ENCODE measurements around the gene CDK5RAP2. TPM values are rescaled to one million over a fixed set of nuclear protein-coding genes. Genes with fewer than 3 reads are reported as not detected.

The CDK5RAP2 gene
- total RNA-seq, 1 donor from 2014 or later, result 33.6 TPM

GRCh38 chr9:120423812-120424211, 156.2 kb downstream of the CDK5RAP2 start:
- peaks cover 10 to 52% of the 10 kb centered on the region in 2 donors for H3K36me3 ChIP-seq
- no peaks in the 10 kb centered on the region for H3K9me3 ChIP-seq
- TF ChIP-seq, protein P1, sequence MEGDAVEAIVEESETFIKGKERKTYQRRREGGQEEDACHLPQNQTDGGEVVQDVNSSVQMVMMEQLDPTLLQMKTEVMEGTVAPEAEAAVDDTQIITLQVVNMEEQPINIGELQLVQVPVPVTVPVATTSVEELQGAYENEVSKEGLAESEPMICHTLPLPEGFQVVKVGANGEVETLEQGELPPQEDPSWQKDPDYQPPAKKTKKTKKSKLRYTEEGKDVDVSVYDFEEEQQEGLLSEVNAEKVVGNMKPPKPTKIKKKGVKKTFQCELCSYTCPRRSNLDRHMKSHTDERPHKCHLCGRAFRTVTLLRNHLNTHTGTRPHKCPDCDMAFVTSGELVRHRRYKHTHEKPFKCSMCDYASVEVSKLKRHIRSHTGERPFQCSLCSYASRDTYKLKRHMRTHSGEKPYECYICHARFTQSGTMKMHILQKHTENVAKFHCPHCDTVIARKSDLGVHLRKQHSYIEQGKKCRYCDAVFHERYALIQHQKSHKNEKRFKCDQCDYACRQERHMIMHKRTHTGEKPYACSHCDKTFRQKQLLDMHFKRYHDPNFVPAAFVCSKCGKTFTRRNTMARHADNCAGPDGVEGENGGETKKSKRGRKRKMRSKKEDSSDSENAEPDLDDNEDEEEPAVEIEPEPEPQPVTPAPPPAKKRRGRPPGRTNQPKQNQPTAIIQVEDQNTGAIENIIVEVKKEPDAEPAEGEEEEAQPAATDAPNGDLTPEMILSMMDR (IDR thresholded peaks at IDR 0.05), result no peak
- H3K27ac ChIP-seq, result no peak overlapping the region
- intact Hi-C loops (cut with DNase I), result no loop called here
- H3K27me3 ChIP-seq, result no peaks in the 10 kb centered on the region
- DNase-seq (ENCODE audit: low spot score in 2 of 2), result no peak
- no peak overlapping the region for H3K4me3 ChIP-seq
- H3K4me1 ChIP-seq, result no peaks in the 10 kb centered on the region

DNA sequence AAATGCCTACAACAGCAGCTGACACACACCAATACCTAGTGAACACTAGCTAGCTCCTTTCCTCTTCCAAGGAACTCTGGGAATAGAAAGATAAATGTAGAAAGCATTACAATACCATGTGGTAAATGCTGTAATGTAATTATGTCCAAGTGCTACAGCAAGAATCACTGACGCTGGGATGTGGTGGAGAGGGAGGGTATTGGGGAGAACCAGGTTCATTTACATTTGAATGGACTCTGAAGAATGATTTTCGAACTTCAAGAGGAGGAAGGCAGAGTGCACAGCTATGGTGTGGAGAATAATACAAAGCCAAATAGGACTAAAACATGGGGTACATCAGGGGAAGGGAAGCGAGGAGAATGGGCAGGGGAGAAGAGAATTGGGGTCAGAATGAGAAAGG, 158.0 kb downstream of the CDK5RAP2 start:
- Histone ChIP-seq H3K27ac (no peak overlapping the region), H3K9me3 (no peaks in the 10 kb centered on the region), H3K36me3 (peaks cover 14 to 65% of the 10 kb centered on the region in 2 donors), H3K4me3 (no peak overlapping the region), H3K27me3 (no peaks in the 10 kb centered on the region), H3K4me1 (no peaks in the 10 kb centered on the region)
- TF ChIP-seq, protein P1 (IDR thresholded peaks at IDR 0.05), result no peak
- DNase-seq (ENCODE audit: low spot score in 2 of 2), result no peak
- intact Hi-C loops (cut with DNase I), result no loop called here

DNA sequence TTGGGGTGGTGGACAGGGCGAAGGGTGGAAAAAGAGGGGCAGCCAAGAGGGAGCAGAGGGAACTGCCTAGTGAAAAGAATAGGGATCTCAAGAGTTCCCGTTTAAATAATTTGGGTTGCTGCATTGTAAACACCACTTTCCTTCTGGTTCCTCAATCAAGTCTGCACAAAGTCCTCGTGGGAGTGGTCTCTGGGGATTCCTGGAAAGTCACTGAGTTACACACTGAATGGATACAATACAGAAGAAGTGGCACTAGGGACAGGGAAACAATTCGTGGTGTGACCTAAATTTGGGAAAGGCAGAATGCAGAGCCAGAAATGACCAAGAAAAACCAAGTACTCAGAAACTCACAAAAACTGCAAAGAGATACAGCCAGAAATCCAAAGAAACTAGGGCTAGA, 161.7 kb downstream of the CDK5RAP2 start:
- no peak overlapping the region for H3K27ac ChIP-seq
- H3K36me3 ChIP-seq, result peaks cover 23 to 48% of the 10 kb centered on the region in 2 donors
- no peaks in the 10 kb centered on the region for H3K4me1 ChIP-seq
- H3K27me3 ChIP-seq, result no peaks in the 10 kb centered on the region
- no peaks in the 10 kb centered on the region for H3K9me3 ChIP-seq
- DNase-seq (ENCODE audit: low spot score in 2 of 2), result no peak
- intact Hi-C loops (cut with DNase I), result no loop called here
- TF ChIP-seq, protein P1 (IDR thresholded peaks at IDR 0.05), result no peak
- H3K4me3 ChIP-seq, result no peak overlapping the region

GRCh38 chr9:120416781-120417427, 163.1 kb downstream of the CDK5RAP2 start:
- no peak for DNase-seq (ENCODE audit: low spot score in 2 of 2)
- H3K4me3 ChIP-seq, result no peak overlapping the region
- H3K27ac ChIP-seq, result no peak overlapping the region
- intact Hi-C loops (cut with DNase I), result no loop called here
- H3K36me3 ChIP-seq, result peaks cover 23 to 41% of the 10 kb centered on the region in 2 donors
- no peaks in the 10 kb centered on the region for H3K27me3 ChIP-seq
- no peaks in the 10 kb centered on the region for H3K9me3 ChIP-seq
- no peaks in the 10 kb centered on the region for H3K4me1 ChIP-seq
- TF ChIP-seq, protein P1 (IDR thresholded peaks at IDR 0.05), result no peak

DNA sequence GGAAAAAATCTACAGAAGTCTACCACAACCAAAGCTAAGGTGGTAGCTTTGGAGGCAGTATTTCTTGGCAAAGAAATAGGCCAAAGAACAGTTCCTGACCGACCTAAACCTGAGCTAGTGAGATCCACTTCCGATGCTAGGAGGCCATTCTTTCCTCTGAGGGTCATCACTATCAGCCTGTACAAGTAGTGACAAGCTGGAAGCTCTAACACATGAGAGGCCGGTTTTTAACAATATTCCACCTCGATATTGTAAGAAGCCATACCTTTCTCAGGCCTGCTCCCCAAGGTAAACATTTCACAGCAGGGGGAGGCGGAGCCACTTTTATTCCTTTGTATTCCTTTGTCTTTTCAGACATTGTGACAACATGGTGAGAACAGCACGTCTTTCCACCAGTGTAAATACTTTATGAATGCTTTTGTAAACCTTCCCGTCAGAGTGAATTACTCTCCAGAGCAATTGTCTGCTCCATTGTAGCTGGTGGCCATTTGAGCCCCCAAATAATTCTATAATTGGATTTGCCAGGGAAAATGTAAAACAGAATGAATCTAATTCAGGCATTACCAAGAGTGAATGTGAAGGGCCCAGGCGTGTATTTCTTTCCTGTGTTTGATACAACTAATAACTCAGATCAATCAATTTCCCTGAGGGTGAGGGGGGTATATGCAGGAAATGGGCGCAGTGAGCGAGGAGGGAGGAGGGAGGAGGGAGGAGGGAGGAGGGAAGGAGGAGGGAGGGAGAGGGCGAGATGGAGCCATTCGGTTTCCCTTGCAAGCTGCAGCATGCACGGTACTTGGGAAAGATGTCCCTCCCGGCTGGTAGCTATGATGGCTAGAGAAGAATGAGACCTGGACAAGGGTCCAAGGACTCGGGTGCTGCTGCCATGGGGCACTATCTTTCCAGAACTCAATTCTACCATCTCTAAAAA, 166.6 kb downstream of the CDK5RAP2 start:
- no peak for DNase-seq (ENCODE audit: low spot score in 2 of 2)
- TF ChIP-seq, protein P1 (IDR thresholded peaks at IDR 0.05), result no peak
- intact Hi-C loops (cut with DNase I), result loop anchor here (5.0 kb wide), 1 partner anchor 64 kb away; no protein-coding TSS in a partner anchor
- H3K36me3 ChIP-seq, result peaks cover 26 to 47% of the 10 kb centered on the region in 2 donors
- H3K4me3 ChIP-seq, result no peak overlapping the region
- H3K4me1 ChIP-seq, result no peaks in the 10 kb centered on the region
- no peaks in the 10 kb centered on the region for H3K27me3 ChIP-seq
- H3K27ac ChIP-seq, result no peak overlapping the region
- H3K9me3 ChIP-seq, result no peaks in the 10 kb centered on the region

Measured in ascending aorta (tissue), 2 donors.